GM12875 (cell line): ENCODE data around the gene PTGR2.
"Not testable (repeated sequence)": the region's sequence is repeated elsewhere in the genome, so short reads cannot be mapped to it uniquely, and the experiment has no call there.

Experiments used
- H3K4me3 ChIP-seq: one replicate; pipeline ENCODE4 v1.5.1; 2011; ENCODE audit warnings: low read depth, low read length, control low read depth
- TF ChIP-seq, protein P1 (sequence below): IDR thresholded peaks from 2 replicates; pipeline ENCODE4 v1.5.1; 2011; ENCODE audit warnings: low read depth, mild to moderate bottlenecking, control low read depth, inconsistent platforms, low read length, moderate library complexity, borderline replicate concordance; ENCODE audit not compliant: insufficient read depth

Gene PTGR2

DNA sequence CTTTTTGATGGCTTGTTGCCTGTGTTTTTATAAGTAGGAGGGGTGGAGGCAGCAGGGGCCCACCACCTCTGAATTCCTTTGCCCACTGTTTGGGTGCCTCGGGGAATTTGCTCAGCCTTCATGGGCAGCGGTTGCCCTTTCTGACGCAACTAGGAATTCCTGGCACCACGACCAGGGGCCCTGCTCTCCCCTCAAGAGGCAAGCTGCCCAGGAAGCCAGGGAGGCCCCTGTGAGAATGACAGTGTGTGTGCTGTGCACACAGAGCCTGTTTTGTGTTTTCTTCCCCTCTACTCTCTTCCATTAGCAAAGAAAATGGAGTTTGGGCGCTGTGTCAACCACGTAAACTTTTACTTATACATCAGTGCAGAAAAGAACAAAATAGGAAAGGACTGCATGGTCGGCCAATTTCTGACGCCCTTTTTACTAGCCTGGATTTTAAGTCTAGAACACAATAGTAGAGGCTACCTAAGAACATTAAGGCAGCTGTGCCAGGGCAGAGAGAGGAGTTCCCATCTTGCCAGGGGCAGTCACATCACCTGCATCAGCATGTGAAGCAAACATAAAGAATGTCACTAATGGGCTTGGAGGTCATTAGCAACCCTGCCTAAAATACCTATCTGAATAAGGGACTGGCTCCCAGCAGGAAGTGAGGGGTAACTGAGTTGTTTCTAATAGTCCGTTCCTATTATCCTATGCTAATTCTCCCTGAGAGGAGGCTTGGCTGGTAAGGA lies 17.9 kb upstream of the PTGR2 start:
- H3K4me3 ChIP-seq, result no peak overlapping the region
- TF ChIP-seq, protein P1, sequence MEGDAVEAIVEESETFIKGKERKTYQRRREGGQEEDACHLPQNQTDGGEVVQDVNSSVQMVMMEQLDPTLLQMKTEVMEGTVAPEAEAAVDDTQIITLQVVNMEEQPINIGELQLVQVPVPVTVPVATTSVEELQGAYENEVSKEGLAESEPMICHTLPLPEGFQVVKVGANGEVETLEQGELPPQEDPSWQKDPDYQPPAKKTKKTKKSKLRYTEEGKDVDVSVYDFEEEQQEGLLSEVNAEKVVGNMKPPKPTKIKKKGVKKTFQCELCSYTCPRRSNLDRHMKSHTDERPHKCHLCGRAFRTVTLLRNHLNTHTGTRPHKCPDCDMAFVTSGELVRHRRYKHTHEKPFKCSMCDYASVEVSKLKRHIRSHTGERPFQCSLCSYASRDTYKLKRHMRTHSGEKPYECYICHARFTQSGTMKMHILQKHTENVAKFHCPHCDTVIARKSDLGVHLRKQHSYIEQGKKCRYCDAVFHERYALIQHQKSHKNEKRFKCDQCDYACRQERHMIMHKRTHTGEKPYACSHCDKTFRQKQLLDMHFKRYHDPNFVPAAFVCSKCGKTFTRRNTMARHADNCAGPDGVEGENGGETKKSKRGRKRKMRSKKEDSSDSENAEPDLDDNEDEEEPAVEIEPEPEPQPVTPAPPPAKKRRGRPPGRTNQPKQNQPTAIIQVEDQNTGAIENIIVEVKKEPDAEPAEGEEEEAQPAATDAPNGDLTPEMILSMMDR, result no peak

DNA sequence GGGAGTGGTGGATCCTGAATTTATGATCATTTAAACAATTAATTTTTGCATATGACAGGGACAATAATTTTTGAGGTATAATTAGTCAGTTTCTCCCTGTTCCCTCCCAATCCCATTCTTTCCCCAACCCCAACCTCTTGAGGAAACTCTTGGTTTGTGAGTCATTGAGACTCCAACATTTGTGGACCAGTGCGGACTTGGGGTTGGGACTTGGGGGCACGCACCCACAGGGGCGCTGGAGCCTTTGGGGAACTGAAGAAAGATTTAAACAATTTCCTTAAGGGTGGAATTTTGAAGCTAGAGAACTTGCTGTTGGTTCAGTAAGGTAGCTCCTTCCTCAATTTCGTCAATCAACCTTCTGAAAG lies 17.4 kb upstream of the PTGR2 start:
- TF ChIP-seq, protein P1, result no peak
- H3K4me3 ChIP-seq, result no peak overlapping the region

DNA sequence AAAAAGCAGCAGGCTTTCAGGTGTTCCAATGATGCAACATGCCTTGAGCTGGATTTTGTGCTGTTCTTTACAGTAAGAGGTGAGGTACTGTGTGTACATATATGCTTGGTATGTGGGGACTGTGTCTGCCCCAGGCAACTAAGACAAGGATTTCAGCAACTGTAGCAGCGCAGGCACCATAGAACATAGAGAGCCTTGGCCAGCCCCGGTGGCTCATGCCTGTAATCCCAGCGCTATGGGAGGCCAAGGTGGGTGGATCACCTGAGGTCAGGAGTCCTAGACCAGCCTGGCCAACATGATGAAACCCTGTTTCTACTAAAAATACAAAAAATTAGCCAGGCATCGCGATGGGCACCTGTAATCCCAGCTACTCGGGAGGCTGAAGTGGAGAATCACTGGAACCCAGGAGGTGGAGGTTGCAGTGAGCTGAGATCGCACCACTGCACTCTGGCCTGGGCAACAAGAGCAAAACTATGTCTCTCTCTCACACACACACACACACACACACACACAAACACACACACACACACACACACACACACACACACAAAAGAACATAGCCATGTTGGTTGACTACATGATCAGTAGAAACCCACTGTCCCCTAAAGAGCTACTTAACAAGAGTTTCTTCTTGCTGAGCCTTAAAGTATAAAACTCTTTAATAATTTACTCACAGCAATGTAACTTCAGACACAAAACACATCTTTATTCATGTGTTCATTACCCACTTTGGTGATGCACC lies 13.2 kb upstream of the PTGR2 start:
- not testable (repeated sequence) for H3K4me3 ChIP-seq

DNA sequence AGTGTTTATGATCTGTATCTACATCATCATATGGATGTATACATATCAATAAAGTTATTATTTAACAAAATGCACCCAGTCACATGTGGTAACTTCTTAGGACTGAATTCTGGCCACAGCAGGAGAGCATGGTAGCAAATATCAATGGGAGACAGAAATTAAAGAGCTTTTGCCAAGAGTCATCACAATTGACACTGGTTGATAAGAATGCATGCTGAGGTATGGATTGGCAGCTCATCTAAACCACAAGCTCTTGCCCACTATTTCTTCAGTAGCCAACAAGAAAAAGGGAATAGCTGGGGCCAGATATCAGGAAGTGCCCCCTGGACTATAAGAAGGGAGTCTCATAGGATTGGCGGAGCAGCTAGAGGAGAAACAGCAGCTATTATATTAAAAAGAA lies 9.4 kb upstream of the PTGR2 start:
- TF ChIP-seq, protein P1, result no peak
- H3K4me3 ChIP-seq, result no peak overlapping the region

DNA sequence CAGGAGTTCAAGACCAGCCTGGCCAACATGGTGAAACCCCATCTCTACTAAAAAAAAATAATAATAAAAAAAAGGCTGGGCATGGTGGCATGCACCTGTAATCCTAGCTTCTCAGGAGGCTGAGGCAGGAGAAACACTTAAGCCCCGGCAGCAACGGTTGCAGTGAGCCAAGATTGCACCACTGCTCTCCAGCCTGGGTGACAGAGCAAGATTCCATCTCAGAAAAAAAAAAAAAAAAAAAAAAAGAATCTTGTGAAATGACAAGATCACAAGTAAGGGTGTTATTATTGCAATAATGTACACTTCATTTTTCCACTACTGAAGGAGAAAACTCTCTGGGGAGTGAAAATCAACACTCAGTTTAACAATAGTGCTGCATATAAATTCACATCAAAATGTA lies 8.8 kb upstream of the PTGR2 start:
- no peak overlapping the region for H3K4me3 ChIP-seq
- TF ChIP-seq, protein P1, result no peak

DNA sequence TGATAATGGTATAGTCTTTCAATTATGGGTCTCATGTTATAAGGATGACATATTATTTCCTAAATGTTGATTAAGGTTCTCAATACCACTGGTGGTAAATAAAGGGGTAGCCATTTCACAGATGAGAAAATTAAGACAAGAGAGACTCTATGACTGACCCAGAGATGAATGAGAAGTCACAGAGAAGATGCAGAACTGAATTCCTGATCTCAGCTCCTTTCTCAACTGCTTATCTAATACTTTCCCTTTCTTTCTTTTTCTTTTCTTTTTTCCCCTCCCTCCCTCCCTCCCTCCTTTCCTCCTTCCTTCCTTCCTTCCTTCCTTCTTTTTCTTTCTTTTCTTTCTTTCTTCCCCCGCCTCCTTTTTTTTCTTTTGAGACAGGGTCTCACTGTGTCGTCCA lies 8.3 kb upstream of the PTGR2 start:
- no peak overlapping the region for H3K4me3 ChIP-seq
- TF ChIP-seq, protein P1, result no peak

DNA sequence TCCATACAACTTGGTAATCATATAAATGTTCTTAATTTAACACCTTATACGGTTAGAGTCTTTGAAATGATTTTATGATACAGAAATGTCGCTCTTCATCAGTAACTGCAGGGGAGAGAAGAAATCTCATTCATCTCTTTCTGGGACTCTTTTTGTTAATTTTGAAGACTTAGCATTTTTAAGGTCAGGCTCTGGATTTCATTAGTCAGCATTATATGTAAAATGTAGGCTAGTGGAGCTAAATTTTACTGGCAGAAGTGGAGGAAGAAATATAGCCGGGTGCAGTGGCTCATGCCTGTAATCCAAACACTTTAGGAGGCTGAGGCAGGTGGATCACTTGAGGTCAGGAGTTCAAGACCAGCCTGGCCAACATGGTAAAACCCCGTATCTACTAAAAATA lies 4.7 kb upstream of the PTGR2 start:
- H3K4me3 ChIP-seq, result no peak overlapping the region
- TF ChIP-seq, protein P1, result no peak
